GM18505 (cell line): ENCODE results near the gene MGLL.

Experiments
- ATAC-seq: cut with Tn5 transposase; IDR thresholded peaks from one replicate; pipeline ENCODE4 v1.9.1; 2021; ENCODE audit not compliant: unreplicated experiment
- POLR2A ChIP-seq: IDR thresholded peaks from 4 replicates; pipeline ENCODE4 v1.6.1; 2011; ENCODE audit warnings: borderline replicate concordance; ENCODE audit not compliant: insufficient read depth, insufficient read length; ENCODE audit errors: extremely low read depth

Gene MGLL

GRCh38 chr3:127822041-127822681 lies at the start of gene MGLL:
Gene MGLL, minus strand, starts transcription at chr3:127822515. Its CDS starts 197 bp downstream, at chr3:127822318.
- TF ChIP-seq POLR2A, result no peak
- ATAC-seq, result no peak

GRCh38 chr3:127870156-127870555 lies 47.8 kb upstream of the MGLL start:
- no peak for TF ChIP-seq POLR2A
- no peak for ATAC-seq

GRCh38 chr3:127867986-127868385 lies 45.7 kb upstream of the MGLL start:
- no peak for TF ChIP-seq POLR2A
- ATAC-seq, result no peak

GRCh38 chr3:127867412-127867811 lies 45.1 kb upstream of the MGLL start:
- no peak for ATAC-seq

GRCh38 chr3:127865941-127866340 lies 43.6 kb upstream of the MGLL start:
- TF ChIP-seq POLR2A, result no peak
- ATAC-seq, result no peak

More at GRCh38 chr3:127867412-127867811, 45.1 kb upstream of the MGLL start:
- TF ChIP-seq POLR2A, result no peak

- no peak for ATAC-seq
- TF ChIP-seq POLR2A, result no peak
Measured at GRCh38 chr3:127860211-127860696, 37.9 kb upstream of the MGLL start.

- ATAC-seq, result no peak
Measured at GRCh38 chr3:127859730-127860129, 37.4 kb upstream of the MGLL start.

GRCh38 chr3:127858937-127859336 lies 36.6 kb upstream of the MGLL start:
- no peak for TF ChIP-seq POLR2A
- ATAC-seq, result no peak

More at GRCh38 chr3:127859730-127860129, 37.4 kb upstream of the MGLL start:
- TF ChIP-seq POLR2A, result no peak

GRCh38 chr3:127858521-127858920 lies 36.2 kb upstream of the MGLL start:
- no peak for ATAC-seq
- TF ChIP-seq POLR2A, result no peak

GRCh38 chr3:127857333-127857732 lies 35.0 kb upstream of the MGLL start:
- TF ChIP-seq POLR2A, result no peak
- no peak for ATAC-seq

- no peak for ATAC-seq
- no peak for TF ChIP-seq POLR2A
Measured at GRCh38 chr3:127856801-127857200, 34.5 kb upstream of the MGLL start.

- no peak for TF ChIP-seq POLR2A
- no peak for ATAC-seq
Measured at GRCh38 chr3:127855246-127855645, 32.9 kb upstream of the MGLL start.

GRCh38 chr3:127853681-127854080 lies 31.4 kb upstream of the MGLL start:
- ATAC-seq, result no peak
- TF ChIP-seq POLR2A, result no peak

GRCh38 chr3:127851899-127852298 lies 29.6 kb upstream of the MGLL start:
- no peak for TF ChIP-seq POLR2A
- ATAC-seq, result no peak
